HepG2 (cell line): Measurements from ENCODE around the gene KRTAP10-2. TPM values are rescaled to one million over a fixed set of nuclear protein-coding genes. Genes with fewer than 3 reads are reported as not detected.

Experiments
- BRCA1 ChIP-seq: sonication (generic); formaldehyde crosslinking; IDR thresholded peaks from 2 replicates; pipeline ENCODE4 v1.4.0; 2020; ENCODE audit warnings: missing genetic modification reagents
- CBFB ChIP-seq: sonication (generic); formaldehyde crosslinking; IDR thresholded peaks from 2 replicates; pipeline ENCODE4 v1.4.0; 2020; ENCODE audit warnings: missing genetic modification reagents
- HCFC1 ChIP-seq: fragments of 150-350 bp; IDR thresholded peaks from 2 replicates; pipeline ENCODE4 v1.6.1; 2014; ENCODE audit warnings: low read depth, low read length
- HNF4A ChIP-seq: sonication (generic); formaldehyde crosslinking; IDR thresholded peaks from 2 replicates; pipeline ENCODE4 v1.4.0; 2020; ENCODE audit warnings: missing genetic modification reagents
- HNRNPH1 ChIP-seq: fragments of 200-400 bp; formaldehyde crosslinking; optimal IDR thresholded peaks from 2 replicates; pipeline ENCODE3; 2017; ENCODE audit warnings: mild to moderate bottlenecking, low read depth, low read length
- HNRNPLL ChIP-seq: fragments of 200-400 bp; formaldehyde crosslinking; IDR thresholded peaks from 2 replicates; pipeline ENCODE4 v1.6.1; 2017; ENCODE audit warnings: mild to moderate bottlenecking, low read depth, low read length; ENCODE audit not compliant: poor library complexity, severe bottlenecking
- HOXA5 ChIP-seq: sonication (generic); formaldehyde crosslinking; IDR thresholded peaks from 2 replicates; pipeline ENCODE4 v1.4.0; 2020; ENCODE audit warnings: missing genetic modification reagents
- KDM2A ChIP-seq: sonication (generic); formaldehyde crosslinking; IDR thresholded peaks from 2 replicates; pipeline ENCODE4 v1.4.0; 2020; ENCODE audit warnings: low read depth, missing genetic modification reagents, borderline replicate concordance
- KLF15 ChIP-seq: sonication (generic); formaldehyde crosslinking; IDR thresholded peaks from 2 replicates; pipeline ENCODE4 v1.8.1; 2023; ENCODE audit warnings: borderline replicate concordance, mild to moderate bottlenecking, inconsistent platforms, missing genetic modification reagents, mixed read lengths
- PRPF4 ChIP-seq: fragments of 200-400 bp; formaldehyde crosslinking; IDR thresholded peaks from 2 replicates; pipeline ENCODE4 v1.6.1; 2016; ENCODE audit warnings: low read length, low read depth; ENCODE audit not compliant: poor library complexity, severe bottlenecking
- RFXANK ChIP-seq: IDR thresholded peaks from 2 replicates; pipeline ENCODE4 v1.6.1; 2016
- SIN3B ChIP-seq: fragments of 150-350 bp; IDR thresholded peaks from 2 replicates; pipeline ENCODE4 v1.6.1; 2014; ENCODE audit warnings: low read length
- TBX2 ChIP-seq: sonication (generic); formaldehyde crosslinking; IDR thresholded peaks from 2 replicates; pipeline ENCODE4 v1.5.0; 2020; ENCODE audit warnings: missing genetic modification reagents, mild to moderate bottlenecking, borderline replicate concordance
- TFDP2 ChIP-seq: sonication (generic); formaldehyde crosslinking; IDR thresholded peaks from 2 replicates; pipeline ENCODE4 v1.4.0; 2020; ENCODE audit warnings: missing genetic modification reagents
- YEATS2 ChIP-seq: sonication (generic); formaldehyde crosslinking; IDR thresholded peaks from 2 replicates; pipeline ENCODE4 v1.4.0; 2020; ENCODE audit warnings: missing genetic modification reagents, borderline replicate concordance
- ZBTB38 ChIP-seq: sonication (generic); formaldehyde crosslinking; IDR thresholded peaks from 2 replicates; pipeline ENCODE4 v1.5.1; 2020; ENCODE audit warnings: mild to moderate bottlenecking, missing genetic modification reagents
- ZBTB42 ChIP-seq: sonication (generic); formaldehyde crosslinking; IDR thresholded peaks from 2 replicates; pipeline ENCODE4 v1.5.0; 2020; ENCODE audit warnings: mild to moderate bottlenecking, missing genetic modification reagents
- ZFP41 ChIP-seq: sonication (generic); formaldehyde crosslinking; IDR thresholded peaks from 2 replicates; pipeline ENCODE4 v1.4.0; 2020; ENCODE audit warnings: mild to moderate bottlenecking, missing genetic modification reagents, borderline replicate concordance
- ZNF281 ChIP-seq: sonication (generic); formaldehyde crosslinking; IDR thresholded peaks from 2 replicates; pipeline ENCODE4 v1.4.0; 2020; ENCODE audit warnings: missing genetic modification reagents, borderline replicate concordance
- ZNF292 ChIP-seq: sonication (generic); formaldehyde crosslinking; IDR thresholded peaks from 2 replicates; pipeline ENCODE4 v1.8.1; 2022; ENCODE audit warnings: mild to moderate bottlenecking, low read depth, missing genetic modification reagents, borderline replicate concordance
- ZNF431 ChIP-seq: sonication (generic); formaldehyde crosslinking; IDR thresholded peaks from 2 replicates; pipeline ENCODE4 v1.9.0; 2022; ENCODE audit warnings: missing genetic modification reagents, low read depth, mild to moderate bottlenecking, borderline replicate concordance
- ZNF619 ChIP-seq: sonication (generic); formaldehyde crosslinking; IDR thresholded peaks from 2 replicates; pipeline ENCODE4 v1.4.0; 2020; ENCODE audit warnings: mild to moderate bottlenecking, missing genetic modification reagents
- ZNF713 ChIP-seq: sonication (generic); formaldehyde crosslinking; IDR thresholded peaks from 2 replicates; pipeline ENCODE4 v1.4.0; 2020; ENCODE audit warnings: mild to moderate bottlenecking, missing genetic modification reagents
- ZNF720 ChIP-seq: sonication (generic); formaldehyde crosslinking; IDR thresholded peaks from 2 replicates; pipeline ENCODE4 v1.4.0; 2020; ENCODE audit warnings: missing genetic modification reagents
- ZNF770 ChIP-seq: sonication (generic); formaldehyde crosslinking; IDR thresholded peaks from 2 replicates; pipeline ENCODE4 v1.5.0; 2020; ENCODE audit warnings: mild to moderate bottlenecking, missing genetic modification reagents
- polyA plus RNA-seq, 8 experiments: library from polyadenylated mRNA; depleted of rRNA in 3 of 8; stranded (reverse) in 7 of 8; unstranded in 1 of 8; fragments of >200 nt; fragmentation: Illumina TruSeq in 4 of 8; extraction: Trizol in 4 of 8; gene quantifications; 2 replicates each; pipeline versions ENCODE4 v1.2.1 to v1.2.3, GENCODE V29; 2011 to 2016; ENCODE audit warnings: low read depth in 4 of 8, missing spikeins in 1 of 8, mixed read lengths in 1 of 8; ENCODE audit not compliant: insufficient read depth in 1 of 8
- total RNA-seq, 5 experiments: library from RNA; depleted of rRNA; stranded (reverse); fragments of >200 nt; fragmentation: Illumina TruSeq; extraction: Trizol; gene quantifications; 2 replicates each; pipeline ENCODE4 v1.2.3, GENCODE V29; 2016; ENCODE audit warnings: low read depth in 1 of 5

KRTAP10-2 gene
- total and polyA plus RNA-seq, 2 of the 13 experiments (the other 11 are each of a cell fraction or from before 2014, with no cell fraction given) = not detected

GRCh38 chr21:44506279-44507255 is 44.7 kb downstream of the KRTAP10-2 start (continued):
- no peak for TF ChIP-seq ZNF281 (CRISPR knock-in tag)
- no peak for TF ChIP-seq YEATS2
- no peak for TF ChIP-seq BRCA1 (CRISPR knock-in tag)
- no peak for TF ChIP-seq SIN3B
- no peak for TF ChIP-seq RFXANK
- no peak for TF ChIP-seq TBX2
- no peak for TF ChIP-seq KLF15 (CRISPR knock-in tag)
- TF ChIP-seq HCFC1 = no peak
- no peak for TF ChIP-seq ZBTB38
- TF ChIP-seq HNRNPH1 = no peak
- TF ChIP-seq HNRNPLL = peak; percentile 27
- no peak for TF ChIP-seq CBFB (CRISPR knock-in tag)
- no peak for TF ChIP-seq ZBTB42 (CRISPR knock-in tag)
- no peak; the same call in 1 of the 2 replicates for TF ChIP-seq HNF4A
- TF ChIP-seq ZNF720 (CRISPR knock-in tag) = no peak
- no peak for TF ChIP-seq HOXA5 (CRISPR knock-in tag)
- 0 out of 2 replicates have a peak, but pooled peaks have one; percentile 15 for TF ChIP-seq ZNF431
- TF ChIP-seq ZFP41 (CRISPR knock-in tag) = no peak
- TF ChIP-seq PRPF4 = no peak
- 0 out of 2 replicates have a peak, but pooled peaks have one; percentile 33 for TF ChIP-seq TFDP2 (CRISPR knock-in tag)
- TF ChIP-seq ZNF292 = peak; percentile 45; the same call in 1 of the 2 replicates
- TF ChIP-seq ZNF713 (CRISPR knock-in tag) = no peak
- no peak for TF ChIP-seq ZNF619 (CRISPR knock-in tag)
- TF ChIP-seq KDM2A (CRISPR knock-in tag) = peak; percentile 59; the same call in 1 of the 2 replicates
- no peak for TF ChIP-seq ZNF770 (CRISPR knock-in tag)
